ENCODE measurements around the gene CS. TPM values are rescaled to one million over a fixed set of nuclear protein-coding genes. Genes with fewer than 3 reads are reported as not detected.

Gene CS
- total RNA-seq, 1 donor from 2014 or later, result 91.1 TPM

DNA sequence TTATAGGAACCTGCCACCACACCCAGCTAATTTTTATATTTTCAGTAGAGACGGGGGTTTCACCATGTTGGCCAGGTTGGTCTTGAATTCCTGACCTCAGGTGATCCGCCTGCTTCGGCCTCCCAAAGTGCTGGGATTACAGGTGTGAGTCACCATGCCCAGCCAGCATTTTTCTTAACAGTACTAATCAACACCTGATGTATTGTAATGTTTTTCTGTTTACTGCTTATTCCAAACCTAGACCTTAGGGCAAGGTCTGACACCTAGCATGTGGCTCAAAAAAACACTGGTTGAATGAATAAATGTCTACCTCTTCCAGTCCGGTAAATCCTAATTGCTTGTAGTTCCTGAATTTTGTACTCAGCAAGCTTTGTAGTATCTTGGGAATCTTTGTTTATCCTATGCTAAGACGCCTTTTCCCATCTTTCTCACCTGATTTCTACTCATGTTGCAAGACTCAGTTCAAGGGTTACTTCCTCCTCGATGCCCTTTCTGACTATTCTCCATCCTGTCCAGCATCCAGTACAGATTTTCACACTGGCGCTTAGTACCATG is 30.9 kb upstream of the CS start:
- no peaks in the 10 kb centered on the region for H3K9me3 Mint-ChIP-seq
- no peak overlapping the region for H3K27ac Mint-ChIP-seq
- peaks cover 9% of the 10 kb centered on the region for H3K36me3 Mint-ChIP-seq

GRCh38 chr12:56326533-56326932 is 26.4 kb upstream of the CS start:
- Histone ChIP-seq H4K20me1 (ENCODE audit: low read depth) (no peaks in the 10 kb centered on the region), H3F3A (ENCODE audit: low read depth) (no peaks in the 10 kb centered on the region), H2AFZ (replicated peaks) (no peak overlapping the region), H3K27me3 (no peaks in the 10 kb centered on the region), H3K27ac (no peak overlapping the region), H3K79me2 (ENCODE audit: low read depth) (no peaks in the 10 kb centered on the region), H3K4me1 (no peaks in the 10 kb centered on the region), H3K4me2 (no peak overlapping the region), H3K4me3 (no peak overlapping the region), H3K9me3 (ENCODE audit: low read depth) (no peaks in the 10 kb centered on the region), H3K36me3 (no peaks in the 10 kb centered on the region), H3K9ac (peak overlapping the region; percentile 27)
- no peak overlapping the region for H3K4me3 Mint-ChIP-seq
- H3K27ac Mint-ChIP-seq, result no peak overlapping the region
- TF ChIP-seq, protein P1, sequence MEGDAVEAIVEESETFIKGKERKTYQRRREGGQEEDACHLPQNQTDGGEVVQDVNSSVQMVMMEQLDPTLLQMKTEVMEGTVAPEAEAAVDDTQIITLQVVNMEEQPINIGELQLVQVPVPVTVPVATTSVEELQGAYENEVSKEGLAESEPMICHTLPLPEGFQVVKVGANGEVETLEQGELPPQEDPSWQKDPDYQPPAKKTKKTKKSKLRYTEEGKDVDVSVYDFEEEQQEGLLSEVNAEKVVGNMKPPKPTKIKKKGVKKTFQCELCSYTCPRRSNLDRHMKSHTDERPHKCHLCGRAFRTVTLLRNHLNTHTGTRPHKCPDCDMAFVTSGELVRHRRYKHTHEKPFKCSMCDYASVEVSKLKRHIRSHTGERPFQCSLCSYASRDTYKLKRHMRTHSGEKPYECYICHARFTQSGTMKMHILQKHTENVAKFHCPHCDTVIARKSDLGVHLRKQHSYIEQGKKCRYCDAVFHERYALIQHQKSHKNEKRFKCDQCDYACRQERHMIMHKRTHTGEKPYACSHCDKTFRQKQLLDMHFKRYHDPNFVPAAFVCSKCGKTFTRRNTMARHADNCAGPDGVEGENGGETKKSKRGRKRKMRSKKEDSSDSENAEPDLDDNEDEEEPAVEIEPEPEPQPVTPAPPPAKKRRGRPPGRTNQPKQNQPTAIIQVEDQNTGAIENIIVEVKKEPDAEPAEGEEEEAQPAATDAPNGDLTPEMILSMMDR (IDR thresholded peaks at IDR 0.05), result no peak
- TF ChIP-seq EZH2phosphoT487 (IDR thresholded peaks at IDR 0.05), result no peak
- TF ChIP-seq EZH2 (IDR thresholded peaks at IDR 0.05), result no peak
- H3K27me3 Mint-ChIP-seq (ENCODE audit: insufficient read depth, low read depth), result peaks cover 6% of the 10 kb centered on the region
- H3K4me1 Mint-ChIP-seq, result no peaks in the 10 kb centered on the region
- H3K9me3 Mint-ChIP-seq, result no peaks in the 10 kb centered on the region
- peaks cover 30% of the 10 kb centered on the region for H3K36me3 Mint-ChIP-seq
- DNase-seq (ENCODE audit: low spot score), result no peak

More for the DNA sequence above, 30.9 kb upstream of the CS start:
- H4K20me1 ChIP-seq (ENCODE audit: low read depth), result no peaks in the 10 kb centered on the region
- DNase-seq (ENCODE audit: low spot score), result no peak
- H2AFZ ChIP-seq (replicated peaks), result no peak overlapping the region
- peaks cover 20% of the 10 kb centered on the region for H3F3A ChIP-seq (ENCODE audit: low read depth)
- peaks cover 9% of the 10 kb centered on the region for H3K79me2 ChIP-seq (ENCODE audit: low read depth)
- no peak overlapping the region for H3K4me3 ChIP-seq
- Mint-ChIP-seq H3K4me3 (no peak overlapping the region), H3K27me3 (ENCODE audit: insufficient read depth, low read depth) (peaks cover 13% of the 10 kb centered on the region), H3K4me1 (peaks cover 12% of the 10 kb centered on the region)
- no peak overlapping the region for H3K4me2 ChIP-seq
- H3K9ac ChIP-seq, result no peak overlapping the region
- H3K4me1 ChIP-seq, result peaks cover 7% of the 10 kb centered on the region
- no peak overlapping the region for H3K27ac ChIP-seq
- no peaks in the 10 kb centered on the region for H3K27me3 ChIP-seq
- H3K36me3 ChIP-seq, result no peaks in the 10 kb centered on the region
- no peak for TF ChIP-seq EZH2phosphoT487 (IDR thresholded peaks at IDR 0.05)
- TF ChIP-seq, protein P1 (IDR thresholded peaks at IDR 0.05), result no peak
- TF ChIP-seq EZH2 (IDR thresholded peaks at IDR 0.05), result no peak
- no peaks in the 10 kb centered on the region for H3K9me3 ChIP-seq (ENCODE audit: low read depth)

DNA sequence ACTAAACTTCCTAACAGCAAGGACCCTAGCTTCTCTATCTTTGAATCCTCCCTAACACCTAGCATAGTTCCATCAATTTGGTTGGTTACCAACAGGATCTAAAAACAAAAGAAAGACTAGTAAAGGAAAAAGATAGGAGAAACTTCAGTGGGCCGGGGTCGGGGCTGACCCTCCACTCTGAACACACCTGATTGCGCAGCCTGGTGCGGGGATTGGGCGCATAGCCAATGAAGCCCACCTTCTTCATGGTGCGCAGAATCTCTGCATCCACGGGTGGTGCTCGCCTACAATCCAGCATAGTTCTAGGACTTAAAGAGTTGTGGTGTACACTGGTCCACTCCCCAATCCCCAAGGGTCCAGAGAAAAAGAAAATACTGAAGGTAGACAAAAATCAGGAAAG is 26.0 kb upstream of the CS start:
- H3K4me1 ChIP-seq, result no peaks in the 10 kb centered on the region
- no peaks in the 10 kb centered on the region for H4K20me1 ChIP-seq (ENCODE audit: low read depth)
- H3K79me2 ChIP-seq (ENCODE audit: low read depth), result no peaks in the 10 kb centered on the region
- H3K4me2 ChIP-seq, result no peak overlapping the region
- H3F3A ChIP-seq (ENCODE audit: low read depth), result no peaks in the 10 kb centered on the region
- no peaks in the 10 kb centered on the region for H3K9me3 ChIP-seq (ENCODE audit: low read depth)
- no peak for DNase-seq (ENCODE audit: low spot score)
- Mint-ChIP-seq H3K9me3 (no peaks in the 10 kb centered on the region), H3K27ac (no peak overlapping the region), H3K4me1 (no peaks in the 10 kb centered on the region), H3K27me3 (ENCODE audit: insufficient read depth, low read depth) (peaks cover 6% of the 10 kb centered on the region), H3K4me3 (no peak overlapping the region), H3K36me3 (peaks cover 30% of the 10 kb centered on the region)
- no peaks in the 10 kb centered on the region for H3K36me3 ChIP-seq
- no peak overlapping the region for H3K27ac ChIP-seq
- peak overlapping the region; percentile 27 for H3K9ac ChIP-seq
- H3K27me3 ChIP-seq, result no peaks in the 10 kb centered on the region
- H2AFZ ChIP-seq (replicated peaks), result no peak overlapping the region
- H3K4me3 ChIP-seq, result no peak overlapping the region
- TF ChIP-seq EZH2phosphoT487 (IDR thresholded peaks at IDR 0.05) (no peak), EZH2 (IDR thresholded peaks at IDR 0.05) (no peak)
- TF ChIP-seq, protein P1 (IDR thresholded peaks at IDR 0.05), result no peak

Measured in neural progenitor cell (in vitro differentiated cells).